ENCODE measurements around the gene MEGF11. TPM values are rescaled to one million over a fixed set of nuclear protein-coding genes. Genes with fewer than 3 reads are reported as not detected.

Gene MEGF11
- total RNA-seq, 1 donor from 2014 or later, result 0.25 TPM

GRCh38 chr15:65958835-65959234, 294.7 kb downstream of the MEGF11 start:
- Histone ChIP-seq H3K27me3 (no peaks in the 10 kb centered on the region), H3K36me3 (no peaks in the 10 kb centered on the region), H3K4me1 (no peaks in the 10 kb centered on the region), H3K4me3 (no peak overlapping the region), H3K9me3 (no peaks in the 10 kb centered on the region), H3K27ac (no peak overlapping the region)
- no peak for DNase-seq (ENCODE audit: extremely low spot score in 2 of 2)
- intact Hi-C loops (cut with DNase I), result no loop called here
- TF ChIP-seq CTCF (IDR thresholded peaks at IDR 0.05) (no peak), POLR2A (IDR thresholded peaks at IDR 0.05) (no peak), POLR2AphosphoS5 (IDR thresholded peaks at IDR 0.05; ENCODE audit: insufficient read depth in 1 of 2, low read depth in 1 of 2) (no peak)

- intact Hi-C loops (cut with DNase I), result no loop called here
- H3K4me3 ChIP-seq, result no peak overlapping the region
- no peaks in the 10 kb centered on the region for H3K27me3 ChIP-seq
- H3K4me1 ChIP-seq, result no peaks in the 10 kb centered on the region
- H3K36me3 ChIP-seq, result no peaks in the 10 kb centered on the region
- no peak for DNase-seq (ENCODE audit: extremely low spot score in 2 of 2)
- H3K9me3 ChIP-seq, result no peaks in the 10 kb centered on the region
- H3K27ac ChIP-seq, result no peak overlapping the region
- TF ChIP-seq CTCF (IDR thresholded peaks at IDR 0.05) (no peak), POLR2AphosphoS5 (IDR thresholded peaks at IDR 0.05; ENCODE audit: insufficient read depth in 1 of 2, low read depth in 1 of 2) (no peak), POLR2A (IDR thresholded peaks at IDR 0.05) (no peak)
Observed at GRCh38 chr15:65957451-65957850, 296.1 kb downstream of the MEGF11 start.

- Histone ChIP-seq H3K36me3 (no peaks in the 10 kb centered on the region), H3K9me3 (no peaks in the 10 kb centered on the region), H3K4me3 (no peak overlapping the region), H3K4me1 (no peaks in the 10 kb centered on the region), H3K27me3 (no peaks in the 10 kb centered on the region), H3K27ac (no peak overlapping the region)
- no peak for TF ChIP-seq POLR2A (IDR thresholded peaks at IDR 0.05)
- TF ChIP-seq CTCF (IDR thresholded peaks at IDR 0.05), result no peak
- no peak for TF ChIP-seq POLR2AphosphoS5 (IDR thresholded peaks at IDR 0.05; ENCODE audit: insufficient read depth in 1 of 2, low read depth in 1 of 2)
- no peak for DNase-seq (ENCODE audit: extremely low spot score in 2 of 2)
- intact Hi-C loops (cut with DNase I), result no loop called here
Observed at GRCh38 chr15:65956899-65957298, 296.7 kb downstream of the MEGF11 start.

- intact Hi-C loops (cut with DNase I), result no loop called here
- H3K9me3 ChIP-seq, result no peaks in the 10 kb centered on the region
- DNase-seq (ENCODE audit: extremely low spot score in 2 of 2), result no peak
- no peaks in the 10 kb centered on the region for H3K4me1 ChIP-seq
- H3K27ac ChIP-seq, result no peak overlapping the region
- no peak overlapping the region for H3K4me3 ChIP-seq
- no peaks in the 10 kb centered on the region for H3K36me3 ChIP-seq
- no peaks in the 10 kb centered on the region for H3K27me3 ChIP-seq
- TF ChIP-seq CTCF (IDR thresholded peaks at IDR 0.05), result no peak
- no peak for TF ChIP-seq POLR2A (IDR thresholded peaks at IDR 0.05)
- no peak for TF ChIP-seq POLR2AphosphoS5 (IDR thresholded peaks at IDR 0.05; ENCODE audit: insufficient read depth in 1 of 2, low read depth in 1 of 2)
Observed at GRCh38 chr15:65956307-65956706, 297.2 kb downstream of the MEGF11 start.

GRCh38 chr15:65954289-65954741, 299.2 kb downstream of the MEGF11 start:
- Histone ChIP-seq H3K9me3 (no peaks in the 10 kb centered on the region), H3K4me1 (no peaks in the 10 kb centered on the region), H3K27me3 (no peaks in the 10 kb centered on the region), H3K36me3 (no peaks in the 10 kb centered on the region), H3K27ac (no peak overlapping the region), H3K4me3 (no peak overlapping the region)
- intact Hi-C loops (cut with DNase I), result no loop called here
- TF ChIP-seq POLR2AphosphoS5 (IDR thresholded peaks at IDR 0.05; ENCODE audit: insufficient read depth in 1 of 2, low read depth in 1 of 2), result no peak
- TF ChIP-seq CTCF (IDR thresholded peaks at IDR 0.05), result no peak
- TF ChIP-seq POLR2A (IDR thresholded peaks at IDR 0.05), result no peak
- no peak for DNase-seq (ENCODE audit: extremely low spot score in 2 of 2)
